Ishikawa (cell line): Measurements from ENCODE around the gene C1QTNF3.

Experiments
- CEBPB ChIP-seq: IDR thresholded peaks from 2 replicates; pipeline ENCODE4 v1.6.1; 2012
- CREB1 ChIP-seq: IDR thresholded peaks from 2 replicates; pipeline ENCODE4 v1.6.1; 2012; ENCODE audit warnings: low read depth
- EGR1 ChIP-seq: IDR thresholded peaks from 2 replicates; pipeline ENCODE4 v1.6.1; 2012
- EP300 ChIP-seq: IDR thresholded peaks from 2 replicates; pipeline ENCODE4 v1.6.1; 2012; ENCODE audit warnings: borderline replicate concordance
- FOXM1 ChIP-seq: IDR thresholded peaks from 2 replicates; pipeline ENCODE4 v1.6.1; 2012; ENCODE audit warnings: low read depth, borderline replicate concordance
- NFIC ChIP-seq: IDR thresholded peaks from 2 replicates; pipeline ENCODE4 v1.6.1; 2012
- RAD21 ChIP-seq: IDR thresholded peaks from 2 replicates; pipeline ENCODE4 v1.6.1; 2012; ENCODE audit warnings: low read depth
- REST ChIP-seq: IDR thresholded peaks from 2 replicates; pipeline ENCODE4 v1.6.1; 2012; ENCODE audit warnings: low read depth, mild to moderate bottlenecking
- TAF1 ChIP-seq: IDR thresholded peaks from 2 replicates; pipeline ENCODE4 v1.6.1; 2012; ENCODE audit warnings: low read depth, mild to moderate bottlenecking
- TCF12 ChIP-seq: IDR thresholded peaks from 2 replicates; pipeline ENCODE4 v1.6.1; 2012; ENCODE audit warnings: low read depth
- TEAD4 ChIP-seq: IDR thresholded peaks from 2 replicates; pipeline ENCODE4 v1.6.1; 2012
- USF1 ChIP-seq: IDR thresholded peaks from 2 replicates; pipeline ENCODE4 v1.6.1; 2012
- YY1 ChIP-seq: IDR thresholded peaks from 2 replicates; pipeline ENCODE4 v1.6.1; 2012; ENCODE audit warnings: low read depth
- ZBTB7A ChIP-seq: IDR thresholded peaks from 2 replicates; pipeline ENCODE4 v1.6.1; 2012; ENCODE audit warnings: low read depth
- TF ChIP-seq, protein P1 (sequence below): IDR thresholded peaks from 2 replicates; pipeline ENCODE4 v1.6.1; 2012

The C1QTNF3 gene

GRCh38 chr5:34014626-34015025 lies 28.4 kb downstream of the C1QTNF3 start:
- TF ChIP-seq REST (no peak), RAD21 (no peak), EGR1 (no peak), TEAD4 (no peak), TCF12 (no peak), YY1 (no peak), TAF1 (no peak), EP300 (no peak), NFIC (no peak), USF1 (no peak), ZBTB7A (no peak), CREB1 (no peak), FOXM1 (no peak), CEBPB (no peak)
- TF ChIP-seq, protein P1, sequence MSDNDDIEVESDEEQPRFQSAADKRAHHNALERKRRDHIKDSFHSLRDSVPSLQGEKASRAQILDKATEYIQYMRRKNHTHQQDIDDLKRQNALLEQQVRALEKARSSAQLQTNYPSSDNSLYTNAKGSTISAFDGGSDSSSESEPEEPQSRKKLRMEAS = no peak

- TF ChIP-seq EP300 = no peak
- TF ChIP-seq EGR1 = no peak
- no peak for TF ChIP-seq TEAD4
- TF ChIP-seq, protein P1 = no peak
- TF ChIP-seq REST = no peak
- no peak for TF ChIP-seq CREB1
- no peak for TF ChIP-seq ZBTB7A
- TF ChIP-seq USF1 = no peak
- no peak for TF ChIP-seq FOXM1
- TF ChIP-seq TCF12 = no peak
- no peak for TF ChIP-seq NFIC
- TF ChIP-seq RAD21 = no peak
- no peak for TF ChIP-seq YY1
- no peak for TF ChIP-seq TAF1
- no peak for TF ChIP-seq CEBPB
These were observed 29.5 kb downstream of the C1QTNF3 start for GRCh38 chr5:34013547-34013946.

- TF ChIP-seq, protein P1 = no peak
- TF ChIP-seq ZBTB7A (no peak), FOXM1 (no peak), CEBPB (no peak), USF1 (no peak), NFIC (no peak), EP300 (no peak), TEAD4 (no peak), REST (no peak), EGR1 (no peak)
These were observed 30.2 kb downstream of the C1QTNF3 start for GRCh38 chr5:34012791-34013190.

DNA sequence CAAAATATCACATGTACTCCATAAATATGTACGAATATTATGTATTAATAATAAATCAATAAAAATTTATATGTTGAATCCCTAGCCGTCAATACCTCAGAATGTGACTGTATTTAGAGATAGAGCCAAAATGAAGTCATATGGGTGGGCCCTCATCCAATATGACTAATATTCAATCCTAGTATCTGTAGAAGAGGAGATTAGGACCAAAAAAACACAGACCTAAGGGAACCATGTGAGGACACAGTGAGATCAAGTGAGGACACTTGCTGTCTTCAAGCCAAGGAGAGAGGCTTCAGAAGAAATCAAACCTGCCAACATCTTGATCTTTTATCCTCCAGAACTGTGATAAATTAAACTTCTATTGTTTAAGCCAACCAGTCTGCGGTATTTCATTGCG lies 31.5 kb downstream of the C1QTNF3 start:
- no peak for TF ChIP-seq REST
- no peak for TF ChIP-seq NFIC
- TF ChIP-seq ZBTB7A = no peak
- TF ChIP-seq EGR1 = no peak
- TF ChIP-seq EP300 = no peak
- no peak for TF ChIP-seq TAF1
- TF ChIP-seq RAD21 = no peak
